IMR-90 (cell line): ENCODE measurements around the gene NCKAP5. TPM values are rescaled to one million over a fixed set of nuclear protein-coding genes. Genes with fewer than 3 reads are reported as not detected.

Experiments used
- ATAC-seq: fragments of 200-7000 bp; cut with Tn5 transposase; 2 replicates; pipeline ENCODE4 v1.9.1; 2020; ENCODE audit warnings: low read depth, mild to moderate bottlenecking, moderate library complexity
- BruUV-seq: library from RNA; stranded (reverse); fragments of 400-500 nt; replicated peaks from 2 replicates; lab custom pipeline; 2021; lab: Mats Ljungman, UMichigan
- CTCF ChIA-PET: fragments of 300-600 bp; formaldehyde crosslinking; extraction: SDS; loops from one replicate; lab custom pipeline; 2021; ENCODE audit warnings: antibody characterized with exemption; lab: Yijun Ruan, JAX
- POLR2A ChIA-PET: fragments of 300-600 bp; sonication (Branson Sonifier 250); formaldehyde crosslinking; loops from one replicate; lab custom pipeline; 2022; ENCODE audit warnings: antibody characterized with exemption; ENCODE audit not compliant: unreplicated experiment; lab: Charles Lee
- DNase-seq: peaks from one replicate; pipeline ENCODE4 v3.0.0; 2013
- H2AFZ ChIP-seq: replicated peaks from 2 replicates; pipeline ENCODE3; 2013; ENCODE audit warnings: low read length, mild to moderate bottlenecking; ENCODE audit not compliant: poor library complexity
- H2AK5ac ChIP-seq: 2 replicates; pipeline ENCODE4 v1.6.1; 2013; ENCODE audit warnings: low read depth, low read length, inconsistent platforms
- H2AK9ac ChIP-seq: replicated peaks from 2 replicates; pipeline ENCODE3; 2013; ENCODE audit warnings: mild to moderate bottlenecking, low read depth, low read length, moderate library complexity; ENCODE audit not compliant: poor library complexity
- H2BK120ac ChIP-seq: 2 replicates; pipeline ENCODE4 v1.6.1; 2013; ENCODE audit warnings: low read depth, low read length, inconsistent platforms
- H2BK15ac ChIP-seq: 3 replicates; pipeline ENCODE4 v1.6.1; 2013; ENCODE audit warnings: low read depth, low read length, inconsistent platforms
- H2BK20ac ChIP-seq: 2 replicates; pipeline ENCODE4 v1.6.1; 2013; ENCODE audit warnings: low read depth, mild to moderate bottlenecking, inconsistent platforms, low read length, moderate library complexity
- H2BK5ac ChIP-seq: 2 replicates; pipeline ENCODE4 v1.6.1; 2013; ENCODE audit warnings: mild to moderate bottlenecking, low read depth, low read length, inconsistent platforms; ENCODE audit not compliant: poor library complexity, severe bottlenecking
- H3K14ac ChIP-seq: replicated peaks from 2 replicates; pipeline ENCODE4 v1.6.1; 2013; ENCODE audit warnings: low read depth, low read length, inconsistent platforms
- H3K18ac ChIP-seq: 2 replicates; pipeline ENCODE4 v1.6.1; 2013; ENCODE audit warnings: low read depth, low read length, control low read depth
- H3K23ac ChIP-seq: 2 replicates; pipeline ENCODE4 v1.6.1; 2013; ENCODE audit warnings: low read depth, low read length, inconsistent platforms
- H3K27ac ChIP-seq: 2 replicates; pipeline ENCODE4 v1.5.1; 2013; ENCODE audit warnings: mild to moderate bottlenecking, control low read depth, low read length; ENCODE audit not compliant: insufficient read depth
- H3K27me3 ChIP-seq: 2 replicates; pipeline ENCODE4 v1.6.1; 2013; ENCODE audit warnings: low read length; ENCODE audit not compliant: control insufficient read depth, insufficient read depth
- H3K36me3 ChIP-seq: 2 replicates; pipeline ENCODE4 v1.6.1; 2013; ENCODE audit warnings: low read length, mixed read lengths; ENCODE audit not compliant: control insufficient read depth, insufficient read depth
- H3K4ac ChIP-seq: 2 replicates; pipeline ENCODE4 v1.6.1; 2013; ENCODE audit warnings: low read depth, low read length, inconsistent platforms
- H3K4me1 ChIP-seq: 2 replicates; pipeline ENCODE4 v1.6.1; 2013; ENCODE audit warnings: low read length, mixed read lengths; ENCODE audit not compliant: control insufficient read depth, insufficient read depth
- H3K4me2 ChIP-seq: 2 replicates; pipeline ENCODE4 v1.6.1; 2013; ENCODE audit warnings: low read depth, mild to moderate bottlenecking, control low read depth, low read length, moderate library complexity
- H3K4me3 ChIP-seq: 2 replicates; pipeline ENCODE4 v1.5.1; 2013; ENCODE audit warnings: low read depth, mild to moderate bottlenecking, control low read depth, low read length, moderate library complexity; ENCODE audit not compliant: insufficient read depth
- H3K56ac ChIP-seq: 2 replicates; pipeline ENCODE4 v1.6.1; 2013; ENCODE audit warnings: low read length, inconsistent platforms; ENCODE audit not compliant: insufficient read depth; ENCODE audit errors: extremely low read depth
- H3K79me1 ChIP-seq, 2 experiments: 2 replicates each; pipeline ENCODE4 v1.6.1; 2013; ENCODE audit warnings: low read length in 2 of 2, inconsistent platforms in 1 of 2, low read depth in 1 of 2
- H3K9ac ChIP-seq: 2 replicates; pipeline ENCODE4 v1.6.1; 2013; ENCODE audit warnings: low read depth, low read length, control low read depth
- H3K9me1 ChIP-seq: 2 replicates; pipeline ENCODE4 v1.6.1; 2013; ENCODE audit warnings: low read length, inconsistent platforms; ENCODE audit not compliant: insufficient read depth
- H3K9me3 ChIP-seq: 2 replicates; pipeline ENCODE4 v1.6.1; 2013; ENCODE audit warnings: low read length; ENCODE audit not compliant: control insufficient read depth, insufficient read depth
- H4K20me1 ChIP-seq: 2 replicates; pipeline ENCODE4 v1.6.1; 2013; ENCODE audit warnings: low read length, inconsistent platforms; ENCODE audit not compliant: insufficient read depth
- H4K5ac ChIP-seq: 2 replicates; pipeline ENCODE4 v1.6.1; 2013; ENCODE audit warnings: mild to moderate bottlenecking, low read depth, low read length, control low read depth
- H4K8ac ChIP-seq, 2 experiments: 2 replicates each; pipeline ENCODE4 v1.6.1; 2013; ENCODE audit warnings: low read depth in 2 of 2, low read length in 2 of 2, control low read depth in 1 of 2, inconsistent platforms in 1 of 2
- H4K91ac ChIP-seq: 2 replicates; pipeline ENCODE4 v1.6.1; 2013; ENCODE audit warnings: low read depth, low read length, inconsistent platforms; ENCODE audit not compliant: insufficient read depth
- BHLHE40 ChIP-seq: fragments of 150-350 bp; IDR thresholded peaks from 2 replicates; pipeline ENCODE4 v1.6.1; 2016; ENCODE audit warnings: mild to moderate bottlenecking, low read depth, low read length
- CEBPB ChIP-seq: IDR thresholded peaks from 2 replicates; pipeline ENCODE4 v1.6.1; 2012; ENCODE audit warnings: low read depth, low read length, improper control_type of control experiment
- CHD1 ChIP-seq: IDR thresholded peaks from 2 replicates; pipeline ENCODE4 v1.6.1; 2012; ENCODE audit warnings: low read depth, low read length, improper control_type of control experiment
- CTCF ChIP-seq: conservative IDR thresholded peaks from 2 replicates; pipeline ENCODE4 v1.5.1; 2012; ENCODE audit warnings: mild to moderate bottlenecking, low read depth, low read length, improper control_type of control experiment
- FOS ChIP-seq: fragments of 150-350 bp; IDR thresholded peaks from 2 replicates; pipeline ENCODE4 v1.6.1; 2016; ENCODE audit warnings: low read depth, low read length
- MAFK ChIP-seq: IDR thresholded peaks from 2 replicates; pipeline ENCODE4 v1.6.1; 2012; ENCODE audit warnings: low read depth, low read length, improper control_type of control experiment
- MAZ ChIP-seq: IDR thresholded peaks from 2 replicates; pipeline ENCODE4 v1.6.1; 2012; ENCODE audit warnings: low read depth, mild to moderate bottlenecking, low read length, improper control_type of control experiment, moderate library complexity, borderline replicate concordance
- MXI1 ChIP-seq: IDR thresholded peaks from 2 replicates; pipeline ENCODE4 v1.6.1; 2012; ENCODE audit warnings: low read depth, mild to moderate bottlenecking, low read length, moderate library complexity, borderline replicate concordance
- NFE2L2 ChIP-seq: fragments of 150-350 bp; IDR thresholded peaks from 2 replicates; pipeline ENCODE4 v1.6.1; 2016; ENCODE audit warnings: low read depth, mild to moderate bottlenecking, low read length
- POLR2A ChIP-seq: IDR thresholded peaks from 2 replicates; pipeline ENCODE4 v1.6.1; 2012; ENCODE audit warnings: mild to moderate bottlenecking, low read depth, low read length
- RAD21 ChIP-seq: IDR thresholded peaks from 2 replicates; pipeline ENCODE4 v1.6.1; 2012; ENCODE audit warnings: low read length, improper control_type of control experiment
- RCOR1 ChIP-seq: IDR thresholded peaks from 2 replicates; pipeline ENCODE4 v1.6.1; 2012; ENCODE audit warnings: mild to moderate bottlenecking, low read length, improper control_type of control experiment; ENCODE audit not compliant: insufficient replicate concordance
- RFX5 ChIP-seq: IDR thresholded peaks from 2 replicates; pipeline ENCODE4 v1.8.0; 2012; ENCODE audit warnings: low read depth, mild to moderate bottlenecking, low read length, moderate library complexity
- SMC3 ChIP-seq: fragments of 150-350 bp; IDR thresholded peaks from 2 replicates; pipeline ENCODE4 v1.6.1; 2016; ENCODE audit warnings: low read depth, mild to moderate bottlenecking, antibody characterized with exemption, low read length, moderate library complexity
- WGBS, 2 experiments: methylation state at CpG; one replicate each; pipeline versions ENCODE4 v1.1.5 to v1.1.7; 2013; ENCODE audit warnings: missing lambda C conversion rate in 2 of 2; ENCODE audit not compliant: insufficient read length in 1 of 2; ENCODE audit errors: extremely low coverage in 2 of 2; 5-methylcytosine and 5-hydroxymethylcytosine counted together
- dilution Hi-C: fragments of 300-500 bp; cut with HindIII; formaldehyde crosslinking; loops from one replicate; pipeline ENCODE4 v1.14.3; 2018; ENCODE audit warnings: low sequenced_read_pairs; ENCODE audit not compliant: unreplicated experiment
- in situ Hi-C: fragments of 300-500 bp; cut with MboI; formaldehyde crosslinking; loops from 3 replicates; pipeline ENCODE4 v1.14.3; 2019; ENCODE audit warnings: low sequenced_read_pairs, inconsistent platforms, mixed read lengths
- intact Hi-C: fragments of 100-400 bp; cut with micrococcal nuclease; formaldehyde crosslinking; loops from 2 replicates; pipeline ENCODE4 v1.10.0; 2022
- polyA plus RNA-seq, 3 experiments: library from polyadenylated mRNA; depleted of rRNA; stranded (reverse); fragments of >200 nt; gene quantifications; 2 replicates each; pipeline ENCODE4 v1.2.3, GENCODE V29; 2012; ENCODE audit warnings: low replicate concordance in 1 of 3
- total RNA-seq: library from RNA; depleted of rRNA; stranded (reverse); fragments of >200 nt; gene quantifications from 2 replicates; pipeline ENCODE4 v1.2.3, GENCODE V29; 2012
- TF ChIP-seq, protein P1 (sequence below): fragments of 150-350 bp; IDR thresholded peaks from 2 replicates; pipeline ENCODE4 v1.6.1; 2017; ENCODE audit warnings: mild to moderate bottlenecking, antibody characterized with exemption, low read length, low read depth
- TF ChIP-seq, protein P2 (sequence below): fragments of 150-350 bp; IDR thresholded peaks from 2 replicates; pipeline ENCODE4 v1.6.1; 2016; ENCODE audit warnings: low read depth, mild to moderate bottlenecking, low read length, moderate library complexity, borderline replicate concordance

The NCKAP5 gene
- total and polyA plus RNA-seq, 2 of the 4 experiments (the other 2 are of a cell fraction), result 2.7 to 3.9 TPM

DNA sequence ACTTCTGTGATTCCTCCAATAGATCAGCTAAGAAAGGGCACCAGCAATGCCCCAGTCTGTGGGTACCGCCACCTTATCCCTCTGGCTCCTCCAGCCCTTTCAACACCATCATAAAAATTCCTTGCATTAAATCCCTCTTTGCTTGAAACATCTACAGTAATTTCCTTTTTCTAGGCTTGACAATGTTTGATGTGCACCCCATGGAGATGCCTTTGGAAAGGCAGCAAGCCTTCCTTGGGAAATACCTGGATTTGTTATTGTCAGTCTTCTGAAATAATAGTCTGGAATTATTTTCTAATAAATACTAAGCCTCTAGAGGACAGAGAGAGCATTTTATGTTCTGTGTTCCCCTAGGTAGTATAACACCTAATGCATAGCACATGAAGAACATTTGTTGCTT is 46.1 kb downstream of the NCKAP5 start:
- Histone ChIP-seq H2BK120ac (peak overlapping the region; percentile 88), H4K20me1 (no peaks in the 10 kb centered on the region), H3K4me3 (no peak overlapping the region), H2AK5ac (peak overlapping the region; percentile 79; the same call in 1 of the 2 replicates), H2AFZ (no peak overlapping the region), H4K8ac (peak overlapping the region in 1 of 2 experiments; percentile 15; a peak in 1 of 4 replicates), H3K36me3 (no peaks in the 10 kb centered on the region), H3K9me1 (0 out of 2 replicates have a peak, but pooled peaks cover 2% of the 10 kb centered on the region), H3K79me1 (peaks cover 0 to 3% of the 10 kb centered on the region in 2 experiments; a peak in 1 of 4 replicates), H3K4ac (peak overlapping the region; percentile 82), H3K14ac (peak overlapping the region; percentile 26), H3K4me2 (no peak overlapping the region), H2BK20ac (peak overlapping the region; percentile 61), H3K27ac (peak overlapping the region; percentile 9; the same call in 1 of the 2 replicates), H3K9me3 (no peaks in the 10 kb centered on the region), H3K56ac (no peak overlapping the region), H3K27me3 (no peaks in the 10 kb centered on the region), H2BK15ac (peak overlapping the region; percentile 63; the same call in 1 of the 3 replicates), H3K18ac (peak overlapping the region; percentile 97; the same call in 1 of the 2 replicates), H4K91ac (peak overlapping the region; percentile 76), H2AK9ac (no peak overlapping the region), H2BK5ac (no peak overlapping the region), H4K5ac (peak overlapping the region; percentile 91), H3K23ac (no peak overlapping the region; the same call in 1 of the 2 replicates), H3K9ac (no peak overlapping the region), H3K4me1 (peaks cover 15% of the 10 kb centered on the region)
- POLR2A ChIA-PET, result no interaction called here
- BruUV-seq, result no TSS peak
- no peak for ATAC-seq
- in situ Hi-C loops, result no loop called here
- dilution Hi-C loops, result no loop called here
- TF ChIP-seq, protein P1, sequence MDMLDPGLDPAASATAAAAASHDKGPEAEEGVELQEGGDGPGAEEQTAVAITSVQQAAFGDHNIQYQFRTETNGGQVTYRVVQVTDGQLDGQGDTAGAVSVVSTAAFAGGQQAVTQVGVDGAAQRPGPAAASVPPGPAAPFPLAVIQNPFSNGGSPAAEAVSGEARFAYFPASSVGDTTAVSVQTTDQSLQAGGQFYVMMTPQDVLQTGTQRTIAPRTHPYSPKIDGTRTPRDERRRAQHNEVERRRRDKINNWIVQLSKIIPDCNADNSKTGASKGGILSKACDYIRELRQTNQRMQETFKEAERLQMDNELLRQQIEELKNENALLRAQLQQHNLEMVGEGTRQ, result no peak
- TF ChIP-seq MXI1 (no peak), CEBPB (no peak), RAD21 (no peak), RCOR1 (no peak), CTCF (no peak), NFE2L2 (no peak), RFX5 (no peak), BHLHE40 (no peak), CHD1 (no peak), MAFK (no peak), MAZ (no peak), FOS (no peak), SMC3 (no peak), POLR2A (no peak)
- TF ChIP-seq, protein P2, sequence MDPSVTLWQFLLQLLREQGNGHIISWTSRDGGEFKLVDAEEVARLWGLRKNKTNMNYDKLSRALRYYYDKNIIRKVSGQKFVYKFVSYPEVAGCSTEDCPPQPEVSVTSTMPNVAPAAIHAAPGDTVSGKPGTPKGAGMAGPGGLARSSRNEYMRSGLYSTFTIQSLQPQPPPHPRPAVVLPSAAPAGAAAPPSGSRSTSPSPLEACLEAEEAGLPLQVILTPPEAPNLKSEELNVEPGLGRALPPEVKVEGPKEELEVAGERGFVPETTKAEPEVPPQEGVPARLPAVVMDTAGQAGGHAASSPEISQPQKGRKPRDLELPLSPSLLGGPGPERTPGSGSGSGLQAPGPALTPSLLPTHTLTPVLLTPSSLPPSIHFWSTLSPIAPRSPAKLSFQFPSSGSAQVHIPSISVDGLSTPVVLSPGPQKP, result no peak
- 80% methylated on average over 1 of the region's 1 CpG; no CpG with 5 or more reads in 1 of the 2 experiments for WGBS, 2 experiments
- intact Hi-C loops, result no loop called here
- CTCF ChIA-PET, result no interaction called here
- no peak for DNase-seq
